HG03159 (cell line): Measurements from ENCODE around the gene CDCA3.

Source experiments
- ATAC-seq: cut with Tn5 transposase; IDR thresholded peaks from one replicate; pipeline ENCODE4 v1.9.1; 2021; ENCODE audit warnings: mild to moderate bottlenecking, moderate library complexity; ENCODE audit not compliant: unreplicated experiment

CDCA3 gene

DNA sequence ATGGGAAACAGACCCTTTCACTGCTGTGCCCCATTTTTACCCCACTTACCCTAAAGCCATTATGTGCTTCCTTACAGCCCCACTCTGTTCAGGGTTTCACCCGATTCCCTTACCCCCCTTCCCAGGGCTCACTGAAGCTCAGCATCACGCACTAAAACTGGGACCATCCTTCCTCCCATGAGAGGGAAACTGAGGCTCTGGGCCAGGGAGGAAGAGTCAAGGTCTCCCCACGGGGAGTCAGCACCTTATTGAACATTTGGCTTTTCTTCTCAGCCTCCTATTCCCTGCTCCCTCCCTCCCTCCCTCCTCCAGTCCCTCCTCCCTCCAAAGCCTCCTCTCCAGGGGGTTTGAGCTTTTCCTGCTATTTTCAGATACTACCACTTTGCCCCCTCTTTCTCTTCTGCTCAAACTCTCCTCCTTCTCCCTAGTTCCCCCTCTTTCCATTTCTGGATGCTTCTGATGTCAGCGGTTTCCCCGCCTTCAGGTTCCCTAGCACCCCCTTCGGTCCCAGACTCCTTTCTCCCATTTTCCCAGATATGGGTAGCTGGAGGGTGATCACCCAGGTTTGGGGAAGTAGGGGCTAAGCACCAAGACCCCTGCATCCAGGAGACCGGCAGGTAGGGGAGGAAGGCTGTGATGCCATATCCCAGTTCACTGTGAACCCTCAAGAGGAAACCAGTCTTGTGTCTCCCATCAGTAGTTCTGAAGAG is 28.5 kb downstream of the CDCA3 start:
- ATAC-seq, result no peak

DNA sequence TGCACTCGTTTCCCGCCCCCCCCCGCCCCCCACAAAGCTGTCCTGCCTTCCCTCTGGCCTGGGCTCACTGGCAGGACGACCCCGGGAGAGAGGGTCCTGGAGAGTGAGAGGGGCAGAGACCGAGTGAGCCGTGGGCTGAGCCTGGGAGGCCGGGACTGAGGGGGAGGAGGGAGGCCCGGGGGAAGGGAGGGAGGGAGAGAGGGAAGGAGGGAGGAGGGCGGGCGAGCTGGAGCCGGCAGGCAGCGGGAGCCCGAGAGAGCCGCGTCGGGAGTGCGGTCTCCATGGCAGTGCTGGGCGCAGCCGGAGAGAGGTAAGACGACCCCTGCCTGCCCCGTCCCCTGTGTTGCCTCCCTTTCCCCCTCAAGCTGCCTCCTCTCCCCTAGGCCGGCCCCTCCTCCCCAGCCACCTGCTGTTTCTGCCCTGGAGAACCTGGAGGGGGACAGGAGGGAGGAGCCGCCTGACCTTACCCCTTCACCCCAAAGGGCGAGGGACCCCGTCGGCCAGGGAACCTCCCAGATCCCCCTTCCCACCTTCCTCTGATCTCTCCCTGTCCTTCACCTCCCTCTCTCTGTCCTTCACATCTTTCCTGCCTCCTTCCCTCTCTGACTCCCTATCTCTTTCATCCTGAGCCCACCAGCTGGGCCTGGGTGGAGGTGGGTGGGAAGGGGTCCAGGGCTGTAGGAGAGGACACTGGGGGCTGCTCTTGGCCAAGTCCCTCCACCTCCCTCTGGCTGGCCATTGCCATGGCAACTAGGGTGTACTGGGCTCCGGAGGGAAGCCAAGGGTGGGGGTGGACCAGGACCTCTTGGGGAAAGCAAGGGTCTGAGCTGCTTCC is 29.3 kb downstream of the CDCA3 start, which contains the start of gene GPR162:
Gene GPR162, plus strand, starts transcription at position 231 of the 835 bp plus-strand sequence. CDS start 2,078 bp downstream, outside the sequence.
- no peak for ATAC-seq

DNA sequence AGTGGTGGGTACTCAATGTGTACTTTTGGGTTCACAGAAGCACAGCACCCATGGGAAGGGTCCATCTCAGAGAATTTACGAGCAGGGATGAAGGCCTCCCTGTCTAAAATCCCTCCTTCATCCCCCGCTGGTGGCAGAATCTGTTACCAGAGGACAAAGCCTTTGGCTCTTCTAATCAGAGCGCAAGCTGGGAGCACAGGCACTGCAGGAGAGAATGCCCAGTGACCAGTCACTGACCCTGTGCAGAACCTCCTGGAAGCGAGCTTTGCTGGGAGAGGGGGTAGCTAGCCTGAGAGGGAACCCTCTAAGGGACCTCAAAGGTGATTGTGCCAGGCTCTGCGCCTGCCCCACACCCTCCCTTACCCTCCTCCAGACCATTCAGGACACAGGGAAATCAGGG is 30.9 kb downstream of the CDCA3 start:
- ATAC-seq, result no peak

DNA sequence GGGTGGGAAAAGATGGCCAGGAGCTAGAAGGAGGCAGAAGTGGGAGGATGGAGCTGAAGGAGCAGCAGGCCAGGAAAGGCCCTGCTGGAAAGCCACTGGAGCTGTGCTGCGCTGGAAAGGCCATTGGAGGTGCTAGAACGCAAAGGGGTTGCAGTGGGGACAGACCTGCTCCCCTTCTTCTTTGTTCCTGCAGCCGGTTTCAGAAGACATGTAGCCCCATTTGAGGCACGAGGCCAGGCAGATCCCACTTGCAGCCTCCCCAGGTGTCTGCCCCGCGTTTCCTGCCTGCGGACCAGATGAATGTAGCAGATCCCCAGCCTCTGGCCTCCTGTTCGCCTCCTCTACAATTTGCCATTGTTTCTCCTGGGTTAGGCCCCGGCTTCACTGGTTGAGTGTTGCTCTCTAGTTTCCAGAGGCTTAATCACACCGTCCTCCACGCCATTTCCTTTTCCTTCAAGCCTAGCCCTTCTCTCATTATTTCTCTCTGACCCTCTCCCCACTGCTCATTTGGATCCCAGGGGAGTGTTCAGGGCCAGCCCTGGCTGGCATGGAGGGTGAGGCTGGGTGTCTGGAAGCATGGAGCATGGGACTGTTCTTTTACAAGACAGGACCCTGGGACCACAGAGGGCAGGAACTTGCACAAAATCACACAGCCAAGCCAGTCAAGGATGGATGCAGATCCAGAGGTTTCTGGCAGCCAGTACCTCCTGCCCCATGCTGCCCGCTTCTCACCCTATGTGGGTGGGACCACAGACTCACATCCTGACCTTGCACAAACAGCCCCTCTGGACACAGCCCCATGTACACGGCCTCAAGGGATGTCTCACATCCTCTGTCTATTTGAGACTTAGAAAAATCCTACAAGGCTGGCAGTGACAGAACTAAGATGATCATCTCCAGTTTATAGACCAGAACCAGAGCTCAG is 31.7 kb downstream of the CDCA3 start:
- ATAC-seq, result no peak

DNA sequence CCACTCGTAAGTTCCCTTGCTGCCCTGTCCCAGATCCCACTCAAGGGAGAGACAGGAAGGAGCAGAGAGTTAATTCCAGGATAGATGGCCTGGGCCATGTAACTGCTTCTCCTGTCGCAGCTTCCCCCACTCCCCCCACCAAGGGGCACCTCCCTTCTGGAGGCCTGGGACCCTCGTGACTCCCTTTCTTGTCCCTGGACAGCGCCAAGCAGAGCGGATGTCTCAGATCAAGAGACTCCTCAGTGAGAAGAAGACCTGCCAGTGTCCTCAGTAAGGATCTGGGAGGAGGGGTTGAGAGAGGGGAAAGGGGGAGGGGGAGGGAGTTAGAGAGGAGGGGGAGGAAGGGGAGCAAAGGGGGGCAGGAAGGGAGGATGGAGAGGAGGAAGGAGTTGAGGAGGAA is 32.4 kb downstream of the CDCA3 start:
- ATAC-seq, result no peak

DNA sequence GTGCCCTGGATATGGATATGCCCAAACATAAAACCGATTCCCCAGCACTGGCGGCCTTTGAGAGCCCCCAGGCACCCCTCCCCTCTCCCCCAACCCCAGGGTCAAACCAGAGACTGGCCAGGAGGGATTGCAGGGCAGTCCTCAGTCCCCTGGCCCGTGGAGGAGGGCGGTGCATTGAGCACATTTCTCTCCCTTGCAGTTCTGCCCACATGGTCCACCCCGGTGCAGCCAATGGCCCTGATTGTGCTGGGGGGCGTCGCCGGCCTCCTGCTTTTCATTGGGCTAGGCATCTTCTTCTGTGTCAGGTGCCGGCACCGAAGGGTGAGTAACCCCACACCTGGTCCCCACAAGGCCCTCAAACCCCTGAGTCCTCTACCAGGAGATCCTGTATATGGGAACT is 32.9 kb downstream of the CDCA3 start:
- ATAC-seq, result no peak

DNA sequence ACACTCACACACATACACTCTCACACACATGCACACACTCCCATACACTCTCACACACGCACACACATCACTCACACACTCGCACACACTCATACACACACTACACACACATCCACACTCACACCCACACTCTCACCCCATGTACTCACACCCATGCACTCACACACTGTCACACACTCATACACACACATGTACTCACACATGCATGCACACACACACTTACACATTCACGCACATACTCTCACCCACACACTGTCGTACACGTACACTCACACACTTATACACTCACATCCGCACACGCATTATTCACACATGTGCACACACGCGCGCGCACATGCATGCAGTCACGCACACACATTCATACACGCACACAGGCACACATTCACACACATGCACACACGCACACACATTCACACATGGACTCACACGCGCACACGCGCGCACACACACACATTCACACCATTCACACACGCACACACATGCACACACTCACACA is 33.4 kb downstream of the CDCA3 start:
- no peak for ATAC-seq

DNA sequence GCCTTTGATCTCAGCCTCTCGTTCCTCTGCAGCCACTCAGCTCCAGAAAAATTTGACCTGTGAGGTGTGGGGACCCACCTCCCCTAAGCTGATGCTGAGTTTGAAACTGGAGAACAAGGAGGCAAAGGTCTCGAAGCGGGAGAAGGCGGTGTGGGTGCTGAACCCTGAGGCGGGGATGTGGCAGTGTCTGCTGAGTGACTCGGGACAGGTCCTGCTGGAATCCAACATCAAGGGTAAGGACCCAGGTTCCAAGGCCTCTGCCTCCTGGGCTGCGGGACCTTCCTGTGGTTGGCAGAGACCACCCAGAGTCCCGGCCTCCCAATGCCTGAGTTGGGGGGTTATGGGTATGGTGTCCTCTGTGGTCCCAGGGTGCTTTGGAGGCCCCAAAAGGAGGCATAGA is 34.0 kb downstream of the CDCA3 start:
- no peak for ATAC-seq

DNA sequence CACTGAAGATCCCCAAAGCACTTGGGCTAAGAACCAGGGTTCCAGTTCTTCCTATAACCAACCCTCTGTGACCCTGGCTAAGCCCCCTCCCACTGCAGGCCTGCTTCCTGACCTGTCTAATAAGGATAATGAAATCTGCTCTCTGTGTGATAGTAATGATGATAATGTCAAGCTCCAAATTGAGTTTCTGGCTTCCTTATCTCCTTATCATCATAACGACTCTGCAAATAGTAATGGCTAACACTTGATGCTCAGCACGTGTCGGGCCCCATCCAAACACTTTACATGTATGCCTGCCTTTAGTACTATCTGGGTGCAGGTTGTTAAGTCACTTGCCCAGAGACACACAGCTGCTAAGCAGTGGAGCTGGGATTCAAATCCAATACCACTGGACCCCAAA is 34.5 kb downstream of the CDCA3 start:
- ATAC-seq, result no peak

DNA sequence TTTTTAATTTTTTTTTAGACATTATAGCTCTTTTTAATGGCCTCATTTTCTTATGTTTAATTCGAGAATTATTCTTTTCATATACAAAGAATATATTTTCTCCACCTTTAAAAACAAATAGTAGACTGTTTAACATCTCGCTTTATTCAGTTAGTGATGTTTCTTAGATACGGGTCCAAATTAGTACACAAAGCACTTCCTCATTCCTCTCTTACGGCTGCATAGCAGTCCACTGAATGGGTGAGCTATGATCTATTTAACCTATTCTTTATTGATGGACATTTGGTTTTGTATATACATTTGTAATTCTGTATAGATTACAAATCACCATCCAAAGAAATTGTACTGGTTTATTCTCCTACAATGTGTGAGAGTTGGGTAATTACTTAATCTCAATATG is 37.7 kb downstream of the CDCA3 start:
- no peak for ATAC-seq

DNA sequence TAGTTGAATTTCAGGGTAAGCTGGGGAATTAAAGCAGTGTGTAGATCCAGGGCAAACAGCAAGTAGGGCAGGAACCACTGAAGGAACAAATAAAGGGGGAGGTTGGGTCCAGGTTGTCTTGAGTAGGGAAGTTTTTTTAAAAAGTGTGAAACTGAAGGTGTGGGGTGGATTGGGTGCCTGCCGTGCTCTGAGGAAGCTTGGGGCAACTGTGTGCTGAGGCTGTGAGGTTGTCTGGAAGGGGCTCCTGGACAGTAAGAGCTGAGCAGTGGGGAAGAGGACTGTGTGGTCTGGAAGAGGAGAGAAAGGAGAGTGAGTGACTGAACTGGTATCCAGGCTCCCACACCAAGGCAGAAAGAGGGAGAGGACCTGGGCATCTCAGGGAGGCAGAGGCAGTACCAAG is 40.3 kb downstream of the CDCA3 start:
- no peak for ATAC-seq

DNA sequence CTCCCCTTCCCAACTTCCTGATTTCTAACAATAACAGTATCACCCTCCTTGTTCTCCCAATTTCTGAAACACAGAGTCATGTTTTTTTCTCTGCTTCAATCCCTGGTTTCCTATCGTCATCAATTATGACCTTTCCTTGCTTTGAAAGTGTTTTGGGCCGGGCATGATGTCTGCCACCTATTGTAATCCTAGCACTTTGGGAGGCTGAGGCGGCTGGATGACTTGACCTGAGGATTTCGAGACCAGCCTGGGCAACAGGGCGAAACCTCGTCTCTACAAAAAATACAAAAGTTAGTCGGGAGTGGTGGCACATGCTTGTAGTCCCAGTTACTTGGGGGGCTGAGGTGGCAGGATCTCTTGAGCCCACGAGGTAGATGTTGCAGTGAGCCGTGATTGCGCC is 42.0 kb downstream of the CDCA3 start:
- no peak for ATAC-seq

DNA sequence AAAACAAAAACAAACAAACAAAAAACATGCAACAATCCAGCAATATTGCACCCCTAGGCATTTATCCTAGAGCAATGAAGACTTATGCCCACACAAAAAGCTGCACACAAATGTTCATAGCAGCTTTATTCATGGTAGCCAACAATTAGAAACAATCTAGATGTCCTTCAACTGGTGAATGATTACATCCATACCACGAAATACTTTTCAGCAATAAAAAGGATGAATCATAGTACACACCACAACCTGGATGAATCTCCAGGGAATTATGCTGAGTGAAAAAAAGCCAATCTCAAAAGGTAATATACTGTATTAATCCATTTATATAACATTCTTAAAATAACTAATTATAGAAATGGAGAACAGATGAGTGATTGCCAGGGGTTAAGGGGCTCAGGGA is 43.9 kb downstream of the CDCA3 start:
- ATAC-seq, result no peak

DNA sequence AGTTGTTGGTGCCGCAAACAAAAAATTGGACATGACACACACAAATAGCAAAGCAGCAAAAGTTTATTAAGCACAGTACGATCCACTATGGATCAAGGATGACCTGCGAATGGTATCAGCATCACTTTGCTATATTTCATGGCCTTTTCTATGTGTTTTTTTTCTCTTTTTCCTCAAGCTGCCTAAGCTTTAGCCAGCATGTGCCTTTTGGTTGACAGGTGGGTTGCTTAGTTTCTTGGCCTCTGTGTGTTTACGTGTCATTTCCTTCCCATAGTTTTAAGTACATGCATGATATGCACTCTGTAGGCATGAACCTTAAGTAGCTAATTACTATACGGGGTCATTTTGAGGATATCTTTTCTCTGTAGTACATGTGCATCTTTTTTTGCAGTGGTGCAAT is 51.9 kb downstream of the CDCA3 start:
- ATAC-seq, result no peak
